Fibroblast of gingiva (primary cell): ENCODE measurements around the gene NAALADL2.
A peak's percentile ranks its signal among the peaks of the same experiment; 100 is the strongest.

Source experiments
- DNase-seq: peaks from one replicate; pipeline ENCODE4 v3.0.0-alpha.2; 2011; ENCODE audit warnings: low read depth

The NAALADL2 gene

GRCh38 chr3:175672119-175672689 is 813.1 kb downstream of the NAALADL2 start:
- DNase-seq, result peak; percentile 67

GRCh38 chr3:175679568-175679967 is 820.4 kb downstream of the NAALADL2 start:
- no peak for DNase-seq

- DNase-seq, result no peak
Observed at GRCh38 chr3:175692256-175692655, 833.1 kb downstream of the NAALADL2 start.

GRCh38 chr3:175695251-175695650 is 836.1 kb downstream of the NAALADL2 start:
- DNase-seq, result no peak

- DNase-seq, result no peak
Observed at GRCh38 chr3:175702956-175703355, 843.8 kb downstream of the NAALADL2 start.

GRCh38 chr3:175704366-175705055 is 845.4 kb downstream of the NAALADL2 start:
- DNase-seq, result no peak

GRCh38 chr3:175713268-175713667 is 854.1 kb downstream of the NAALADL2 start:
- DNase-seq, result no peak

GRCh38 chr3:175716446-175716845 is 857.3 kb downstream of the NAALADL2 start:
- DNase-seq, result no peak

- no peak for DNase-seq
Observed at GRCh38 chr3:175726228-175726627, 867.1 kb downstream of the NAALADL2 start.

- no peak for DNase-seq
Observed at GRCh38 chr3:175728566-175728965, 869.4 kb downstream of the NAALADL2 start.

- no peak for DNase-seq
Observed at GRCh38 chr3:175729466-175729865, 870.3 kb downstream of the NAALADL2 start.

GRCh38 chr3:175731543-175731942 is 872.4 kb downstream of the NAALADL2 start:
- no peak for DNase-seq

GRCh38 chr3:175732017-175732416 is 872.9 kb downstream of the NAALADL2 start:
- DNase-seq, result no peak

GRCh38 chr3:175735866-175736265 is 876.7 kb downstream of the NAALADL2 start:
- DNase-seq, result no peak

- no peak for DNase-seq
Observed at GRCh38 chr3:175737646-175738572, 878.8 kb downstream of the NAALADL2 start.

GRCh38 chr3:175741951-175742350 is 882.8 kb downstream of the NAALADL2 start:
- DNase-seq, result no peak

- peak; percentile 1 for DNase-seq
Observed at GRCh38 chr3:175743733-175744400, 884.7 kb downstream of the NAALADL2 start.

GRCh38 chr3:175746308-175746707 is 887.2 kb downstream of the NAALADL2 start:
- no peak for DNase-seq

- no peak for DNase-seq
Observed at GRCh38 chr3:175748087-175748730, 889.1 kb downstream of the NAALADL2 start.

- DNase-seq, result no peak
Observed at GRCh38 chr3:175749981-175750380, 890.8 kb downstream of the NAALADL2 start.

- no peak for DNase-seq
Observed at GRCh38 chr3:175751089-175751488, 892.0 kb downstream of the NAALADL2 start.

- DNase-seq, result no peak
Observed at GRCh38 chr3:175763948-175764347, 904.8 kb downstream of the NAALADL2 start.
